IPS-18c (cell line): ENCODE measurements around the gene ARMC12.
"Not testable (repeated sequence)": the region's sequence is repeated elsewhere in the genome, so short reads cannot be mapped to it uniquely, and the experiment has no call there.

Source experiments
- H3K4me3 ChIP-seq: 2 replicates; pipeline ENCODE4 v1.7.0; 2013; ENCODE audit warnings: low read depth, mild to moderate bottlenecking, low read length, moderate library complexity; ENCODE audit not compliant: insufficient read depth
- H3K9me3 ChIP-seq: one replicate; pipeline ENCODE4 v1.6.1; 2013; ENCODE audit warnings: mild to moderate bottlenecking, low read length, moderate library complexity; ENCODE audit not compliant: control insufficient read depth, insufficient read depth

Gene ARMC12

GRCh38 chr6:35736982-35737412 lies at the start of gene ARMC12:
Gene ARMC12 (plus strand): TSS chr6:35737032. CDS start chr6:35737109, 77 bp downstream.
- Histone ChIP-seq H3K4me3 (no peak within 1 kb of the TSS), H3K9me3 (peaks cover 3% of the 10 kb centered on the region)

- H3K4me3 ChIP-seq = peak overlapping the region; percentile 77
- peaks cover 2% of the 10 kb centered on the region for H3K9me3 ChIP-seq
Observed at GRCh38 chr6:35687658-35688604, 48.9 kb upstream of the ARMC12 start.

GRCh38 chr6:35688605-35689322 lies 48.1 kb upstream of the ARMC12 start, which contains the start of gene FKBP5:
Gene FKBP5 (minus strand): TSS chr6:35688915. CDS start chr6:35642824, 46,091 bp downstream.
- Histone ChIP-seq H3K4me3 (peak within 1 kb of the TSS; percentile 77), H3K9me3 (peaks cover 2% of the 10 kb centered on the region)

GRCh38 chr6:35690006-35690405 lies 46.8 kb upstream of the ARMC12 start:
- not testable (repeated sequence) for H3K9me3 ChIP-seq, H3K4me3 ChIP-seq

GRCh38 chr6:35690484-35690883 lies 46.3 kb upstream of the ARMC12 start:
- H3K9me3 ChIP-seq = no peaks in the 10 kb centered on the region

GRCh38 chr6:35691027-35691824 lies 45.6 kb upstream of the ARMC12 start:
- H3K4me3 ChIP-seq = no peak overlapping the region
- no peaks in the 10 kb centered on the region for H3K9me3 ChIP-seq

More at GRCh38 chr6:35690484-35690883, 46.3 kb upstream of the ARMC12 start:
- H3K4me3 ChIP-seq = no peak overlapping the region

GRCh38 chr6:35694462-35694861 lies 42.4 kb upstream of the ARMC12 start:
- Histone ChIP-seq H3K4me3 (no peak overlapping the region), H3K9me3 (no peaks in the 10 kb centered on the region)

GRCh38 chr6:35698430-35698829 lies 38.4 kb upstream of the ARMC12 start:
- H3K9me3 ChIP-seq = not testable (repeated sequence)

GRCh38 chr6:35698858-35699257 lies 38.0 kb upstream of the ARMC12 start:
- no peaks in the 10 kb centered on the region for H3K9me3 ChIP-seq

More at GRCh38 chr6:35698430-35698829, 38.4 kb upstream of the ARMC12 start:
- not testable (repeated sequence) for H3K4me3 ChIP-seq

GRCh38 chr6:35703554-35703953 lies 33.3 kb upstream of the ARMC12 start:
- no peak overlapping the region for H3K4me3 ChIP-seq
- no peaks in the 10 kb centered on the region for H3K9me3 ChIP-seq

More at GRCh38 chr6:35698858-35699257, 38.0 kb upstream of the ARMC12 start:
- H3K4me3 ChIP-seq = no peak overlapping the region

GRCh38 chr6:35706468-35706867 lies 30.4 kb upstream of the ARMC12 start:
- Histone ChIP-seq H3K9me3 (no peaks in the 10 kb centered on the region), H3K4me3 (no peak overlapping the region)

GRCh38 chr6:35707714-35708407 lies 29.0 kb upstream of the ARMC12 start:
- Histone ChIP-seq H3K4me3 (no peak overlapping the region), H3K9me3 (no peaks in the 10 kb centered on the region)

GRCh38 chr6:35708585-35708984 lies 28.2 kb upstream of the ARMC12 start:
- no peaks in the 10 kb centered on the region for H3K9me3 ChIP-seq

GRCh38 chr6:35710241-35710847 lies 26.5 kb upstream of the ARMC12 start:
- no peaks in the 10 kb centered on the region for H3K9me3 ChIP-seq

More at GRCh38 chr6:35708585-35708984, 28.2 kb upstream of the ARMC12 start:
- no peak overlapping the region for H3K4me3 ChIP-seq

GRCh38 chr6:35711731-35712130 lies 25.1 kb upstream of the ARMC12 start:
- Histone ChIP-seq H3K9me3 (no peaks in the 10 kb centered on the region), H3K4me3 (no peak overlapping the region)

More at GRCh38 chr6:35710241-35710847, 26.5 kb upstream of the ARMC12 start:
- no peak overlapping the region for H3K4me3 ChIP-seq
